ENCODE data around the gene FCHO1. TPM values are rescaled to one million over a fixed set of nuclear protein-coding genes. Genes with fewer than 3 reads are reported as not detected.

The FCHO1 gene
- total and polyA plus RNA-seq, 4 donors: 0.69 to 2.8 (median 1.7) TPM

DNA sequence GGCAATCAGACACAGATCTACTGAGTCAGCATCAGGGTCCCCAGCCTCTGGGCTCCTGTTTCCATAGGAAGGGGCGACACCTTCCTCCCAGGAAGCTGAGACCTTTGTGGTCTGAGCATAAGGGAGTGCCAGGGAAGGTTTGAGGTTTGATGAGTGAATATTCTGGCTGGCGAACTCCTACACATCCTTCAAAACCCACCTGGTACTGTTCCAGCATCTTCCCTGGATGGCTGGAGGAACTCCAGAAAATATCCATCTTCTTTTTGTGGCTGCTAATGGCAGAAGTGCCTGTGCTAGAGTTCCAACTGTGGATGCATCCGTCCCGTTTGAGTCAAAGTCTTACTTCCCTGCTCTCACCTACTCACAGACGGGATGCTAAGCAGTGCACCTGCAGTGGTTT lies 60.8 kb downstream of the FCHO1 start:
- H3K36me3 ChIP-seq (ENCODE audit: control insufficient read depth in 4 of 4, insufficient read depth in 3 of 4, low read depth in 1 of 4, low read length in 3 of 4): no peaks in the 10 kb centered on the region
- H3K27me3 ChIP-seq (ENCODE audit: control insufficient read depth in 4 of 4, insufficient read depth in 4 of 4, low read length in 3 of 4): peaks cover 0 to 10% (median 2%) of the 10 kb centered on the region in 4 donors
- TF ChIP-seq, protein P1, sequence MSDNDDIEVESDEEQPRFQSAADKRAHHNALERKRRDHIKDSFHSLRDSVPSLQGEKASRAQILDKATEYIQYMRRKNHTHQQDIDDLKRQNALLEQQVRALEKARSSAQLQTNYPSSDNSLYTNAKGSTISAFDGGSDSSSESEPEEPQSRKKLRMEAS (IDR thresholded peaks at IDR 0.05): no peak
- TF ChIP-seq RXRA (IDR thresholded peaks at IDR 0.05): no peak
- no peak for TF ChIP-seq RAD21 (IDR thresholded peaks at IDR 0.05)
- TF ChIP-seq NR2F2 (IDR thresholded peaks at IDR 0.05): no peak
- no peak for TF ChIP-seq TAF1 (conservative IDR thresholded peaks at IDR 0.05)
- TF ChIP-seq, protein P2, sequence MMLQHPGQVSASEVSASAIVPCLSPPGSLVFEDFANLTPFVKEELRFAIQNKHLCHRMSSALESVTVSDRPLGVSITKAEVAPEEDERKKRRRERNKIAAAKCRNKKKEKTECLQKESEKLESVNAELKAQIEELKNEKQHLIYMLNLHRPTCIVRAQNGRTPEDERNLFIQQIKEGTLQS (IDR thresholded peaks at IDR 0.05): no peak
- TF ChIP-seq JUND (IDR thresholded peaks at IDR 0.05): no peak
- no peak for TF ChIP-seq HNF4G (IDR thresholded peaks at IDR 0.05)
- TF ChIP-seq FOXA2 (IDR thresholded peaks at IDR 0.05): no peak
- no peak for TF ChIP-seq SP1 (IDR thresholded peaks at IDR 0.05)
- no peak overlapping the region for H3K27ac ChIP-seq (ENCODE audit: low read depth in 1 of 2, low read length in 2 of 2)
- no peak overlapping the region for H3K9ac ChIP-seq (ENCODE audit: low read depth in 1 of 2, low read length in 2 of 2)
- DNase-seq (ENCODE audit: low spot score): no peak
- H3K9me3 ChIP-seq (ENCODE audit: control insufficient read depth in 4 of 4, low read length in 3 of 4): no peaks in the 10 kb centered on the region
- H3K4me3 ChIP-seq (ENCODE audit: low read depth in 1 of 3, low read length in 3 of 3): no peak overlapping the region
- 63% methylated on average over 5 of the region's 5 CpGs for WGBS
- no peaks in the 10 kb centered on the region for H3K4me1 ChIP-seq (ENCODE audit: control insufficient read depth in 4 of 4, insufficient read depth in 4 of 4, low read length in 3 of 4)

DNA sequence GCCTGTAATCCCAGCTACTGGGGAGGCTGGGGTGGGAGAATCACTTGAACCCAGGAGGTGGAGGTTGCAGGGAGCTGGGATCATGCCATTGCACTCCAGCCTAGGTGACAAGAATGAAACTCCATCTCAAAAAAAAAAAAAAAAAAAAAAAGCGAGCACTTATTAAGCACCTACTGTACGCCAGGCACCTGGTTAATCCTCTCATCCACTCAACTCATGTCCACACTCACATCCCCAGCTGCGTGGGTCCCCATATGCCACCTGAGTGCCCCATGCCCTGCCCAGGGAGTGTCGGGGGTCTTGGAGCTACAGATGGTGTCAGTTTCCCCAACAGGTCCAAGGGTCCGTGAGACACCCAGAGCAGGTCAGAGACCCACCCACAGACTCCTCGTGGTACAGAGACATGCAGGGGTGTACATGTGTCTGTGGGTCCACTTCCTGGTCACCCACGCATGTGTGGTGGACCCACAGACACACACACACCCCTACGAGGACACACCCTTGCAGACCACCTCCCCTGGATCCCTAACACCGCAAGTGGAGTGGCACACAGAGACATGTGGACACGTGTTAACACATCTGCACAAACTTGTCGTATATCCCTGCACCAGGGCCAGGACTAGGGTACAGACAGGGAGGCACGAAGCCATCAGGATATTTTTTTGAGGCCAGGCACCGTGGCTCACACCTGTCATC lies 66.5 kb downstream of the FCHO1 start:
- Histone ChIP-seq H3K36me3 (ENCODE audit: control insufficient read depth in 4 of 4, insufficient read depth in 3 of 4, low read depth in 1 of 4, low read length in 3 of 4) (no peaks in the 10 kb centered on the region), H3K27ac (ENCODE audit: low read depth in 1 of 2, low read length in 2 of 2) (no peak overlapping the region), H3K27me3 (ENCODE audit: control insufficient read depth in 4 of 4, insufficient read depth in 4 of 4, low read length in 3 of 4) (peaks cover 0 to 6% (median 0%) of the 10 kb centered on the region in 4 donors), H3K4me1 (ENCODE audit: control insufficient read depth in 4 of 4, insufficient read depth in 4 of 4, low read length in 3 of 4) (no peaks in the 10 kb centered on the region), H3K9ac (ENCODE audit: low read depth in 1 of 2, low read length in 2 of 2) (no peak overlapping the region), H3K4me3 (ENCODE audit: low read depth in 1 of 3, low read length in 3 of 3) (no peak overlapping the region), H3K9me3 (ENCODE audit: control insufficient read depth in 4 of 4, low read length in 3 of 4) (no peaks in the 10 kb centered on the region)
- whole genome bisulfite sequencing: 69% methylated on average over 13 of the region's 13 CpGs
- TF ChIP-seq FOXA2 (IDR thresholded peaks at IDR 0.05) (no peak), FOXA1 (IDR thresholded peaks at IDR 0.05) (no peak), NR2F2 (IDR thresholded peaks at IDR 0.05) (no peak), GABPA (IDR thresholded peaks at IDR 0.05 in 1 of 2, conservative IDR thresholded peaks at IDR 0.05 in 1 of 2) (no peak), HNF4G (IDR thresholded peaks at IDR 0.05) (no peak), EGR1 (IDR thresholded peaks at IDR 0.05; ENCODE audit: low read depth in 2 of 2) (no peak)
- TF ChIP-seq, protein P1 (IDR thresholded peaks at IDR 0.05): no peak
- TF ChIP-seq, protein P3, sequence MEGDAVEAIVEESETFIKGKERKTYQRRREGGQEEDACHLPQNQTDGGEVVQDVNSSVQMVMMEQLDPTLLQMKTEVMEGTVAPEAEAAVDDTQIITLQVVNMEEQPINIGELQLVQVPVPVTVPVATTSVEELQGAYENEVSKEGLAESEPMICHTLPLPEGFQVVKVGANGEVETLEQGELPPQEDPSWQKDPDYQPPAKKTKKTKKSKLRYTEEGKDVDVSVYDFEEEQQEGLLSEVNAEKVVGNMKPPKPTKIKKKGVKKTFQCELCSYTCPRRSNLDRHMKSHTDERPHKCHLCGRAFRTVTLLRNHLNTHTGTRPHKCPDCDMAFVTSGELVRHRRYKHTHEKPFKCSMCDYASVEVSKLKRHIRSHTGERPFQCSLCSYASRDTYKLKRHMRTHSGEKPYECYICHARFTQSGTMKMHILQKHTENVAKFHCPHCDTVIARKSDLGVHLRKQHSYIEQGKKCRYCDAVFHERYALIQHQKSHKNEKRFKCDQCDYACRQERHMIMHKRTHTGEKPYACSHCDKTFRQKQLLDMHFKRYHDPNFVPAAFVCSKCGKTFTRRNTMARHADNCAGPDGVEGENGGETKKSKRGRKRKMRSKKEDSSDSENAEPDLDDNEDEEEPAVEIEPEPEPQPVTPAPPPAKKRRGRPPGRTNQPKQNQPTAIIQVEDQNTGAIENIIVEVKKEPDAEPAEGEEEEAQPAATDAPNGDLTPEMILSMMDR (IDR thresholded peaks at IDR 0.05; ENCODE audit: low read depth, low read length, missing input control): no peak
- no peak for DNase-seq (ENCODE audit: low spot score)

DNA sequence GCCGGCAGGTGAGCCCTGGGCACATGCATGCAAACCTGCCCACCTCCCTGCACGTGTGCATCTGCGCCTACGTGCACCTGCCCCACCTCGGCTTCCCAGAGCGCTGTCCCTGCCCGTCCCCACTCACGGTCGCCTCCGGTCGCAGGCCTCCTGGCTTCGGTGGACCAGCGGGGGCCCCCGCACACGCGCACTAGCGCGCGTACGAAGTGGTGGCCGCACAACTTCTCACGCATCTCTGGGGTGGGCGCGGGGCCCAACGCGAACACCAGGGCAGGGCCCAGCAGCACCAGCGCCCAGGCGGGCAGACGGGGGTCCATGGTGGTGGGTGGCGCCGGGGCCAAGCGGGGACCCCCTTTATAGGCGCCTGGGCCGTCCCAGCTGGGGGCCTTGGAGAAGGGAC lies 69.9 kb downstream of the FCHO1 start, which contains the start of gene INSL3:
INSL3 (minus strand) TSS at position 330 of the 400 bp plus-strand sequence; CDS start at position 317, 13 bp downstream.
- WGBS: 67% methylated on average over 34 of the region's 34 CpGs
- DNase-seq (ENCODE audit: low spot score): no peak
- no peaks in the 10 kb centered on the region for H3K4me1 ChIP-seq (ENCODE audit: control insufficient read depth in 4 of 4, insufficient read depth in 4 of 4, low read length in 3 of 4)
- H3K36me3 ChIP-seq (ENCODE audit: control insufficient read depth in 4 of 4, insufficient read depth in 3 of 4, low read depth in 1 of 4, low read length in 3 of 4): no peaks in the 10 kb centered on the region
- H3K27ac ChIP-seq (ENCODE audit: low read depth in 1 of 2, low read length in 2 of 2): no peak within 1 kb of the TSS
- TF ChIP-seq EGR1 (IDR thresholded peaks at IDR 0.05; ENCODE audit: low read depth in 2 of 2): no peak
- H3K9me3 ChIP-seq (ENCODE audit: control insufficient read depth in 4 of 4, low read length in 3 of 4): no peaks in the 10 kb centered on the region
- no peak within 1 kb of the TSS for H3K9ac ChIP-seq (ENCODE audit: low read depth in 1 of 2, low read length in 2 of 2)
- no peak within 1 kb of the TSS for H3K4me3 ChIP-seq (ENCODE audit: low read depth in 1 of 3, low read length in 3 of 3)
- H3K27me3 ChIP-seq (ENCODE audit: control insufficient read depth in 4 of 4, insufficient read depth in 4 of 4, low read length in 3 of 4): peaks cover 0 to 5% (median 0%) of the 10 kb centered on the region in 4 donors
